Glomerular endothelial cell (primary cell): Measurements from ENCODE around the gene ALDH1A1. TPM values are rescaled to one million over a fixed set of nuclear protein-coding genes. Genes with fewer than 3 reads are reported as not detected.

Experiments used
- DNase-seq: peaks from one replicate; pipeline ENCODE4 v3.0.0-alpha.2; 2011; ENCODE audit warnings: low read depth, low spot score; ENCODE audit errors: extremely low read depth
- total RNA-seq: library from RNA; depleted of rRNA; stranded (reverse); fragments of >200 nt; gene quantifications from 2 replicates; pipeline ENCODE4 v1.2.3, GENCODE V29; 2015

Gene ALDH1A1
- total RNA-seq, 1 donor from 2014 or later = 172 TPM

DNA sequence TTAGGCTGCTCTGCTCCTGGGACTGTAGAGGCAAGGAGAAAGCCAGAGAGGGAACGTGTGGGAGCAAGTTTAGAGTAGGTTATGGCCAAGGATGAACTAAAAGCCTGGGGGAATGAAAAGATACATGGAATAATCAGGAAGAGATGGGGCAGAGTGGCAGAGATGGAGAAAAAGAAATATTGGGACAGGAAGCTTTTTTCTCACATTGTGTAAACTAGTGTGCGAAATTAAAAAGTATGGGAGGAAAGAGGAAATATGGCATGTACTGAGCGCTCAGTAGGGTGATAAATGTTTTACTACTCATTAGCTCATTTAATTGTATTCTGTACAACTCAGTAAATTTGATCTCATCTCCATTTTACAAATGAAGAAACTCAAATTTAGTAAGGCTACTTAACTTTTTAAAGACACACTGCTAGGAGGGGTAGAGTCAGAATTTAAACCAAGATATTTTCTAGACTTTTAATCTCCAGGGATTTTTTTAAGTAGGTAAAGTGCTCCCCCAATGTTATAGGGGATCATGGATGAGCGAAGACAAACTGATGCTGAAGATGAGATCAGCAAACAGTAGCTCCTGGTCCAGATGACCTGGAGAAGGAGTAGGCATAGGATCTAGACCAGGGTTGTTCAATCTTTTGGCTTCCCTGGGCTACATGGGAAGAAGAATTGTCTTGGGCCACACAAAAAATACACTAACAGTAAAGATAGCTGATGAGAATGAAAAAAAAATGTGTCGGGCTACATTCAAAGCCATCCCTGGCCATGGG is 30.8 kb downstream of the ALDH1A1 start:
- DNase-seq = no peak

DNA sequence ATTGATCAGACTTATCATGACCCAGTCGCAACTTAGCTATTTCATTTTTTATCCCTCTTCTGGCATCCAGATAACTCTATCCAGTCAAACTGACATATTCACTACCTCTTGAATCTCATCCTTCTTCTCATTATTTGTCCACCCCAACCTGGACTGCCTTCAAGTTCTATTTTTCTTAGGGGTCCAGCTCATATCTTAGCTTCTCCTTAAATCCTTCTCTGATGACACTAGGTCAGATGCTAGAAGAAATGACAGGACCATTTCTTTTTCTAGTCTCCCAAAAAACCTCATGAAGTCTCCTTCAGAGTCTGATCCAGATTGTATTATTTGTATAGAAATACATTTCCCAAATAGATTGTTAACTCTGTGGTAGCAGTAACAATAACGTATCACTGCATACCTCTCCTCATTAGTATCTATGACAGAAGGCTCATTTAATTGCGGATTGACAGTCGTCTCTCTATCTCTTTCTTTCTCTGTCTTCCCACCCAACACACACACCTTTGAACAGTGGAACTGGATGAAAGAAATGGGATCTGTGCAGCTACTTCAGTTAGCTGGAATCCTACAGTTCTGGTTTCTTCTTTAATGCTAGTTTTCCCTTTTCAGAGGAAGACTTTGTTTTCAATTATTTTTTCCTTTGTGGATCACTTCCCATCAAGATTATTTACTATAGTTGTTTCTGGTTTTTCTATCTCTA is 33.5 kb downstream of the ALDH1A1 start:
- DNase-seq = no peak

DNA sequence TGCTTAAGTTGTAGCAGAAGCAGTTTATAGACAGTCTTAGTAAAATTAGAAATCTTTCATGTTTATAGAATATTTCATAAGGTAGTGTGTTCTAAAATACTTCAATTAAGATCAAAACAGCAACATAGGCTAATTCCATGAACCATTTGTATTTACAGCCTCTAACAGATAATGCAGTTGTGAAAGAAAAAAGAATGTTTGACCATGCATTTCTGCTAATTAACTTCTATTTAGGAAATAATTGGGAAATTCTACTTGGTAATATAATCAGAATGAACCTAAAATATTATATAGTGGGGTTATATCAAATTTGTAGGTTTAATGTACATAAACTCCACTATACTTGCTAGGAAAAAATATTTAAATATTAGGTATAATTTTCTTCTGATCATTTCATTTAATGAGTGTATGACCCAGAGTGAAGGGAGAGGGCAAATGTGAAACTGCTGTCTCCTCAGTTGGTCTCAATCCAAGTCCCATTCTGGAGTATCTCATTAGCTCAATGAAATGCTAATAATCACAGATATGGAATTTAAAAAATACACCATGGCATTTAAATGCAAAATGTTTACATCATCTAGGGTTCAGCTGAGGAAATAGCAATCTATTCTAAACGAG is 34.9 kb downstream of the ALDH1A1 start:
- DNase-seq = no peak

DNA sequence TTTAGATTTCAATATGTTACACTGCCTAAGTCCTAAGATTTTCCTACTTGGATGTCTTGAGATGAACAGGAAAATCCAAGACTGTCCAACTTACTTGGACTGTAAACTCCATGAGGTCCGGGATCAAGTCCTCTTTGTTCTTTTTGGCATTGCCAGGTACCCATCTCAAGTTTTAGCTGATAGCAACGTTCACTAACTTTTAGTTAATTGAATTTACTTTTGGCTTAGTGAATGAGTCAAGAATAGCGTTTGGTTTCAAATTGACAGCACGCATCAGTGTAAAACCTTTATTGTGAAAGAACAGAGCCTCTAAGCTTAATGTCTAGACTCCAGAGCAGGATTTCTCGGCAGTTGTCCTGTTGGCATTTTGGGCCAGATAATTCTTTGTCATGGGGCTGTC is 37.2 kb downstream of the ALDH1A1 start:
- DNase-seq = no peak

DNA sequence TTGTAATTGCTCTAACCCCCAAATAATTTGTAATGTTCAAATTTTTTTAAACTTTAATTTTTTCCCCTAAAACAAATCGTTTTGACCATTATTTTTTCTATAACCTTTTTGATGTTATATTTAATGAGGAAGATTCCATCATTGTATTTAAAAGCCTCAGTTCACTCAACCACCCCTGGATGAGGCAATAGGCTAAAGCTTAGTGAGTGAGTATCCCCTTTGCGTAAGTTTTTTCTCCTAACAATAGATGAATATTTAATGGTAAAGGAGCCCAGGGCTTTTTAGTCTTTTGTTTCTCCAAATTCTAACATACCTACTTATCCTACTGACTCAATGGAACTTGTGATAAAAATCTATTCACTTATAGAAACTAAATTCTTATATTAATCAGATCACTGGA is 38.1 kb downstream of the ALDH1A1 start:
- DNase-seq = no peak

DNA sequence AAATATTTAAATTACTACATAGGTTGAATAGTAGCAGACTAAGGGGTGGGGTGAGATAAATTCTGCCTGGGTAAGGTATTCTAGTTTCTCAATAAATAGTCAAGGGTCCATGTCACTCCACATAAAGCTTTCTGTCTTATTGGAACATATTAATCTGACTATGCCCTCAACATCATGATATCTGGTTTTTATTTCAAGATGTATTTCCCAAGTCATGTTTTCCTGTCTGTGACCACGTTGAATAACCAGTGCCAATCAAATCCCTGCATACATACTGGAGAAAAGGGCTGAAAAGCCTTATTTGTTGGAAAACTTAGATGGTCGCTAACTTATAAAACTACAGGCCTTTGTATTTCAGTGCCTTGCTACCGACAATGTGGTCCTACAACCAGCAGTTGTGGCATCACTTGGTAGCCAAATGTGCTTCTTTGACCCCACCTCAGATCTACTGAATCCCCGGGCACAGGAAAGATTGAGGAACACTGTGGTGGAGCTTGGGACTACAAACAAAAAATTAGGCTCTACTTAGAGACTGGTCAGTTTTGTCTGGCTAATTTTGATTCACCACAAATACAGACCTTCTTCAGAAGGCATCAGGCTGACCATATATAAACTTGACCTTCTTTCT is 39.4 kb downstream of the ALDH1A1 start:
- DNase-seq = no peak

DNA sequence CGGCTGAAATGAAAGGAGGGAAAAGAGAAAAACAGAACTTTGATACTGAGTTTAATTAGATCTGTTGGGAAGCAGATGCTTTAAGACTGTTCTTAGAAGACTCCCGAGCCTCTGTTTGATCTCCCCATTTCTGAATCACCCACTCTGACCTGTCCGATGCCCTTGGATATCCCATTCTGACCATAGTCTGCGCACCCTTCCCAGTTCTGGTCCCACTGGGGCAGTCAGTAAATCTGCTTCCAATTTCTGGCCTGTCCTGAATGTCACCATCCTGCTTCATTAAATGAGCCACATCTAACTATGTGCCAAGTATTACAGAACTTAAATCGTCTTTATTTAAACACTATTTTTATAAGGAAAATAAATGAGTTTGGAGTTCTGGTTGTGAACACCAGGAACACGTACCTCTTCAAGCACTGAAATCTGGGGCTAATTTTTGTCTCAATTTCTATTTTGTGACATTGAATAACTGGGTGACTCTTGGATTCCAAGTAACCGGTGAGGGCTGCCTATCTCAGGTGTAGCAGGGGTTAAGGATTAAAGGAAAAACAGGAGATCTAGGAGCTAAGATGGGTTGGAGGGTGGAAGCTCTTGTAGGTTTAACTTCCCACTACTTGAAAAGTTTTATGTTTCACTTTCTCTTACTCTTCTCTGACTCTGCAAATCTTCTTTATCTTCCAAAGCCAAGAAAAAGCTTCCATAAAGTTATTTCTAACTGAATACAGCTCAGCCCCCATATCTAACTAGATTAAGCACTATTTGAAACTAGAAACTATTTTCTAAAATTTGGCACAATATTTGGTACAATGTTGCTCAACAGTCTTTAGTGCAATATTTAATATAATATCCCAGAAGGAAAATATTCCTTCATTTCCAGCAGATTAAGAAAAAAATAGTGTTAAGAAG is 40.1 kb downstream of the ALDH1A1 start:
- no peak for DNase-seq

DNA sequence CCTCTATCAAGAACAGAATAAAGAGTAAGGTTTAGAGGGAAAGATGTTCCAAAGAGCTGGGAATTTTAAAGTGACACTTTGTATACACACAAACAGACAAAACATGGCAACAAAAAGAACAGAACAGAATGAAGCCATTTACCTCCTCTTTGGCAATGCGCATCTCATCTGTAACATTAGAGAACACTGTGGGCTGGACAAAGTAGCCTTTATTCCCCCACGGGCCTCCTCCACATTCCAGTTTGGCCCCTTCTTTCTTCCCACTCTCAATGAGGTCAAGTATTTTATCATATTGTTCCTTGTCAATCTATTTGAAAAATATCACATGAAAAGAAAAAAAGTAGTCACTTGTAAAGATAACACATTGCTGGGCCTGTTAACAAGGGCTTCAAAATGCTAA is 41.0 kb downstream of the ALDH1A1 start:
- DNase-seq = no peak

DNA sequence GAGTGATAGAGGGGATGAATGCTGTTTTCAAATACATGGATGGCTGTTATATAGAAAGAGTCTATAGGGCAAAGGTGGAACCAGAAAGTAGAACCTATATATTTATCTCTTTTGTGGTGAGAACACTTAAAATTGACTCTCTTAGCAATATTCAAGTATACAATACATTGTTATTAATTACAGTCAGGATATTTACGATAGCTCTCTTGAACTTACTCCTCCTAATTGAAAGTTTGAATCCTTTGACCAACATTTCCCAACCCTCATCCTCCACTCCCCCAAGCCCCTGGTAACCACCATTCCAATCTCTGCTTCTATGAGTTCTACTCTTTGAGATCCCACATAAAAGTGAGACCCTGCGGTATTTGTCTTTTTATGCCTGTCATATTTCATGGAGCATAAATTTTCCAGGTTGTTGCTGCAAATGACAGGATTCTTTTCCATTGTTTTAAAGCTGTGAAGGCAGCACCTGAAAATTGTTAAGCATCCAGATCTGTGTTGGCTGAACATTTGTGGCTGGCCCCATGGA is 41.5 kb downstream of the ALDH1A1 start:
- no peak for DNase-seq

DNA sequence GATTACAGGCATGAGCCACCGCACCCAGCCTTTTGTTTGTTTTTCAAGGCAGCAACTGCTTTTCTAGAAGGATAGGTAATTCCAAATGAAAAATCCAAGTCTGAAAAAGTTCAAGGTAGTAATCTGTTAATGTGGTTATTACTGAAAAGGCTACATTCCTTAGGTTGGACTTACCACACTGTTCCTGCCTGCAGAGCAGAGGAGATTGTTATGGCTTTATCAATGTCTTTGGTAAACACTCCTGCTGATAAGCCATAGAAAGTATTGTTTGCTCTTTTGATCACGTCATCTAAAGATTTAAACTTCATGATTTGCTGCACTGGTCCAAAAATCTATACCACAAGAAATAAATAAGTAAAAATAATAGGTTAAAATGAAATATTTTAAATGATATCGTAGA is 43.4 kb downstream of the ALDH1A1 start:
- DNase-seq = no peak

DNA sequence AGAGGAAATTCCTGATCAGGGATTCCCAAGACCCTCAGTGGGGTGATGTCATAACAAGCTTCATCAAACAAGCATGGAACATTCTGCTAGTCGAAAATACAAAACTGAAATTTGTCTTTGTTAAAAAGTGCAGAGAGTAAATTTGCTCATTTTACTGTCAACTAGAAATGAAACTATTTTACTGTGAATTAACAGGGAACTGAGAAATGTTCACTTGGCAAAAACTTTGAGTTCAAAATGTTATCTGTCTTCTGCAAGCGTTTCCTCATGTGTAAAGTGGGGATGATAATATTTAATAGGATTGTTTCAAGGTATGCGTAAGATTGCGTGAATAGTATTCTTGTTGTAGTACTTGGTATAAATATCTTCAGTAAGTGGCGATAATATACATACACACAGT is 45.4 kb downstream of the ALDH1A1 start:
- no peak for DNase-seq

DNA sequence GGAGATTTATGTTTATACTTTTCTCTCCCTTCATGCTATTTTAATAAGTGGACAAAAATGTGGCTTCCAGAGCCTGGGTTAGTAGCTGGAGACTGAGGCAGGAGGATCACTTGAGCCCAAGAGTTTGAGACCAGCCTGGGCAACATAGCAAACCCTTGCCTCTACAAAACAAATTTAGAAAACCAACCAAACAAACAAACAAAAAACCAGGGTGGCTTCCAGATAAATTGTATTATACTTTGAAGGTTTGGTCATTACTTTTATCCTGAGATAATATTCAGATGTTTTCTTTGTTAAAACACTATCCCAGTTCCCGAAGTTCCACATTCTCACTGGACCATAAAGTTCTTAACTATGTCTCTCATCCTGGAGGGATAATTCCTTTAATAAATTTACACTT is 46.0 kb downstream of the ALDH1A1 start:
- no peak for DNase-seq

DNA sequence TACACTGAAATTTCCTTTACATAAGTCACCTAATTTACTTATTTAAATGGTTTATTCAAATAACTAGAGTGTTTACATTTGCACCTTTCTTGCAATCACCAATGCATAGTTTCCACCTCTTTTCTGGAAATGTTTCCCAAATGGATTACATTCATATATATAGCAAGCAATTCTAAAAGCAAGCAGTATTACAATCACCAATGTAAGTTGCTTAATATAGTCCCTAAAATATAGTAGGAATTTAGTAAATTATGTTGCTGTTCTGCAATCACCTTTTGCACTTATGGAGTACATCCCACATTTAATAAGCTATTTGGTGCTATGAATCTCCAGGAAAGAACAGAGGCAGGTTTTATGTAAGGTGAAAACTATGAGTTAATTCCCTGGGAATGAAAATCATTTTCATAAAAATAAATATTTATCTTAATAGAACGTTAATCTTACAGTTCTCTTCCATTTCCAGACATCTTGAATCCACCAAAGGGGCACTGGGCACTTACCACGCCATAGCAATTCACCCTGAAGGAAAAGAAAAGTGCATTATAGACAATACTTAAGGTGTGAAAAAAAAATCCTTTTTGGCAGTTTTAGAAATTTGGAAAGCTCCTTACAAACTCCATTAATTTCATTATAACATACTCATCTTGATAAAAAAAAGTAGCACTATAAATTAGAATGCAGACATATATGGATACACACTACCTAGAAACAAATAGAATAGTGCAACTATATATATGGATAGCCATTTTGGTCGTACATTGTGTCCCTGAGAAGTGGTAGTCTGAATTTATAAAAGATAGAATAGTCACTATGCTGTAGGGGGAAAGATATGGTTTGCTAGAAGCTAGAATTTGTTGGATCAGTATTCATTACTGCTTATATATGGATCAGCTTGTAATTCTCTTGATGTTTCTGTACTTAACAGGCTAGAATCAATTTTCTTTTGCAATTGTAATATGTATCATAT is 47.1 kb downstream of the ALDH1A1 start:
- DNase-seq = no peak

DNA sequence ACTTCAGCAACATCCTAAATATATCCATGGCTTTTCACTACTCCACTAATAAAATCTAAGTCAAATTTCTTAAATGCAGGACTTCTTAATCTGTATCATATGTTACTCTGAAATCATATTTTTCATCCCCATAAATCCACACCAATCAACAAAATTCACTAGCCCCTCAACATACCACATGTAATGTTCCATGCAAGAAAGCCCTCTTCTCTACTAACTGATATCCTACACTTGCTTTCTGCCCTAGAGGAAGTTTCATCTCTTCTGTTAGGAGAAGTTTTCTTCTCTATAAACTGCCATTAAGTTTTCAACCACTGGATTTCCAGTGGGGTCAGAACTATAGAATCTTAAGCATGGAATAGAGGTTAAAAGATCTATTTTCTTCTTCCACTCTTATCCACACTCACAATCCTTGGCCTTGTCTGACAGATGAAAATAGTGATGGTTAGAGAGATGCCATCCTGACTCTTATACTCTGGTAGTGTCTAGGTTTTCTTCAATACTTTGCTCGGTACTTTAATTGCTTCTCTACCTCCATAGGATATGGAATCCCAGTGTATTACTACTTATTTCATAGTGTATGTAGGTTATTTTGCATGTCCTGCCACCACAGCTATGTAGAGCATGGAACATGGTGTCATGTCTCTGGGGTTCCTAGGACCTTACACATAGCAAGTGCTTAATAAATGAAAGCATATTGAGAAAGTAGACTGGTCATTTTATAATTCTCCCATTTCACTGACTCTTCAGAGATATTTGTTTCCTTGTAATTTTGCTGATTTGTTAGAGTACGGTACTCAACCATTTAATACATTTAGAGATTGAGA is 48.4 kb downstream of the ALDH1A1 start:
- no peak for DNase-seq

DNA sequence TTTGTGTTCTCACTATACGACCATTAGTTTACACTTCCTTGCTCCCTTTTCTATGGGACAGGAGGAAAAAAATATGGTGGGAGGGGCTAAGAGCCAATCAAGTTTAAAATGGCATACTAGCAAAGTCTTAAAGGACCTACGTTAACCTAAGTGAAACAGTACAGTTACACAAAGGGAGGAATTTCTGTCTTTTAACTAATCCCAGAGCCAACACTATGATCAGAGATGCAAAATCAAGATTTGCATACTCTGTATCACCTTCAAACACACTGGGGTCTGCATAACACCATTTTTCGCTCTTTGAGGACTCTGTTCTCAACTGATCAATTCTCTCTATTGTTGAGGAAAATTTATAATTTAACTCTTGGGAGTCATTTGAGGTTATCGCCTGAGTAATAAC is 49.8 kb downstream of the ALDH1A1 start:
- DNase-seq = no peak

DNA sequence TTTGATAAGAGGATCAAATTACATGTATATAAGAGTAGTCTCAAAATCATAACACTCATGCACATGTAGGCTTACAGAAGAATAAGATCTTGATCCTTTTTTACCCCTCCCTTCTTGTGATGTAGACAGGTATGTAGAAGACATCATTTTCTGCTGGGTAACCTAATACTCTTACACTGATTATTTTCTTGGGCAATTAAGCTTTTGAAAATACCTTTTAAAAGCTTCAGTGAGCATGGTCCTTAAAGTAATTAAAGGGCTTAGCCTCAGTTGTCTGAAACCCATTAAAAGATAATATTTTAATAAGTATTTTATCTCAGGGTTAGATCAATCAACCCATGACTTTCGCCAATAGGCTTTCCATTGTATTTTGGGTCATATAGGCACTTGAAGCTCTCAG is 50.6 kb downstream of the ALDH1A1 start:
- no peak for DNase-seq

DNA sequence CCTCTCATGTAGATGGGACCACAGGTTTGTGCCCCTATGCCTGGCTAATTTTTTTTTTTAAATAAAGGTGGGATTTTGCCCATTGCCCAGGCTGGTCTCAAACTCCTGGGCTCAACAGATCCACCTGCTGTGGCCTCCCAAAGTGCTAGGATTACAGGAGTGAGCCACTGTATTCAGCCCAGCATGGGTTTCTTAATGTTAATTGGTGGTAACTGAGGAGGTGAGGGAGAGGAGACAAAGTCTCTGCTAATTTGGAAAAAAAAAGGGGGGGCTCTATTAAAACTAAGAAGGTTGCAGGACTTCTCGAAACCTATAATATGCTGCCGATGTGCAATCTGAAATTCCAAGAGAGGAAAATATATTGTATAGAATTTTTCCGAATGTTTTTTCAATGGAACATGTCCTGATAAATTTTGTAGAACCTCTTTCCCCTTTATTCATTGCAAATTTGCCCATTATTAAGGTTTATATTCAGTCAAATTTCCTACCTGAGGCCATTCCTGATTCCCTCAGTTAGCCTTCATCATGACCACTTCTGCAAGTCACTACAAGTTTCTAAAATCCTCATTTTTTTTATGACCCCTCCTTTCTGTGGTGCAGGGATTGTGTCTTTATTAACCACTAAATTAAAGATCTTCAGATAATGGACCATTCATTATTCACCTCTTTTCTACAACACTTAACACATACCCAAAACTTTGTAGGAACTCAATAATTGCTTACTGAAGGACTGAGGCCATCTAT is 52.9 kb downstream of the ALDH1A1 start:
- DNase-seq = no peak
